ENCODE data around the gene SLK. TPM values are rescaled to one million over a fixed set of nuclear protein-coding genes. Genes with fewer than 3 reads are reported as not detected.

SLK gene
- total RNA-seq, 1 donor from 2014 or later, result 70.4 TPM

DNA sequence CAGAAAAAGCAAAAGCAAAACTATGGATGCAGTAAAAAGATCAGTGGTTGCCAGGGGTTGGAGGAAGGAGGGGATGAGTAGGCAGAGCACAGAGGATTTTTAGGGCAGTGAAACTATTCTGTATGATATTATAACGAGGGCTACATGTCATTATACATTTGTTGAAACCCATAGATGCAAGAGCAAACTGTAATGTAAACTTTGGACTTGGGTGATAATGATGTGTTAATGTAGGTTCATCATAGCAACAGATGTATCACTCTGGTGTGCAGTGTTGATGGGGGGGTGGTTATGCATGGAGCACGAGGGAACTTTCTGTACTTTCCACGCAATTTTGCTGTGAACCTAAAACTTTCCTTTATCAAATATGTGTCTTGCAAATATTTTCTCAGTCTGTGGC lies 23.2 kb downstream of the SLK start:
- no peak for DNase-seq (ENCODE audit: low read depth in 2 of 2)

- no peak for DNase-seq (ENCODE audit: low read depth in 2 of 2)
Observed at GRCh38 chr10:103990531-103990930, 23.6 kb downstream of the SLK start.

- no peak for DNase-seq (ENCODE audit: low read depth in 2 of 2)
Observed at GRCh38 chr10:103991393-103992128, 24.6 kb downstream of the SLK start.

GRCh38 chr10:103995134-103995533 lies 28.2 kb downstream of the SLK start:
- no peak for DNase-seq (ENCODE audit: low read depth in 2 of 2)

DNA sequence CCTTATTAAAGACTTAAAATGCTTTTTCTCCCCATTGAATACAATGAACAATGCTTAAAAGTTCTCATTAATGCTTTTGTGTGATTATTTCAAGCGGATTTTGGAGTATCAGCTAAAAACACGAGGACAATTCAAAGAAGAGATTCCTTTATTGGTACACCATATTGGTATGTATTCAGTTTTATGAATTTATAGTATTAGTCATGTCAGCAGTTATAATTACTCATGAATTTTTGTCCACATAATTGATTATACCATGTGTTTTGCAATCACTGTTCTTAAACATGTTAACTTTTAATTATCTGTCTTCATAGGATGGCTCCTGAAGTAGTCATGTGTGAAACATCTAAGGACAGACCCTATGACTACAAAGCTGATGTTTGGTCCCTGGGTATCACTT lies 31.9 kb downstream of the SLK start:
- no peak for DNase-seq (ENCODE audit: low read depth in 2 of 2)

GRCh38 chr10:104002911-104003310 lies 36.0 kb downstream of the SLK start:
- no peak for DNase-seq (ENCODE audit: low read depth in 2 of 2)

- DNase-seq (ENCODE audit: low read depth in 2 of 2), result no peak
Observed at GRCh38 chr10:104005172-104005863, 38.4 kb downstream of the SLK start.

- DNase-seq (ENCODE audit: low read depth in 2 of 2), result no peak
Observed at GRCh38 chr10:104011904-104012303, 45.0 kb downstream of the SLK start.

- DNase-seq (ENCODE audit: low read depth in 2 of 2), result no peak
Observed at GRCh38 chr10:104013489-104013888, 46.5 kb downstream of the SLK start.

DNA sequence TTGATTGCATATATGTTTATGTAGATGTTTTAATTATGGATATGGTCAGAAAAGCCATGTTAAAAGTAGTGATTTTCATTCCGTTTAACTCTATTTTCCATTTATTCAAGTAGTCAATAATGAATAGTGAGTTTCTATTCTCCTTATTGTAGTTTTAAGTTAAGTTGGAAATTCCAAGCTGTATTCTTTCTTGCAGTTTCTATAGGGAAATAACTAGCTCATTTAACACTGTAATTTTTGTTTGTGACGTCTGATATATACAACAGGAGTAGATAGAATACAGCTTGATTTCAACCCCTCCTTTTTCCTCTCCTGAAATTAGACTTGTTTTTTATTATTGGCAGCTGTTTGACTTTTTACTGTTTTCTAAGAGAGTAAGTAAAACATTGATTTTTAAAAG lies 47.2 kb downstream of the SLK start:
- DNase-seq (ENCODE audit: low read depth in 2 of 2), result no peak

DNA sequence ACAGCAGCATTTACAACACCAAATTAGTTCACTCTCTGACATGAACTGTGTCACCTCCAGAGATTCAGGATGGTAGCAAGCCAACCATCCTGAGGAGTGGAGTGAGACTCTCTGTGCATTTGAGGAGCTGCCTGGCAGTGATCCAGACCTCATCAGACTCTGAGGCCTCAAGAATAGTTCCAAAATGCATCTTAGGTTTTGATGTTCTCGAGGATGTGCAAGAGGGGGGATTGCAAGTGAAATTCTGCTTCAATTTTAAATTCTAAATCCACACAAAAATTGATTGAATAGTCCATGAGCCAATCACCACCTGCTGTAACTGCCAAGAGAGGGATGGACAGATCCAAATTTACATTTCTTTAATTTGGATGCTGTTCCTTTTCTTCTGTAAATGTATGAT lies 49.7 kb downstream of the SLK start:
- DNase-seq (ENCODE audit: low read depth in 2 of 2), result no peak

DNA sequence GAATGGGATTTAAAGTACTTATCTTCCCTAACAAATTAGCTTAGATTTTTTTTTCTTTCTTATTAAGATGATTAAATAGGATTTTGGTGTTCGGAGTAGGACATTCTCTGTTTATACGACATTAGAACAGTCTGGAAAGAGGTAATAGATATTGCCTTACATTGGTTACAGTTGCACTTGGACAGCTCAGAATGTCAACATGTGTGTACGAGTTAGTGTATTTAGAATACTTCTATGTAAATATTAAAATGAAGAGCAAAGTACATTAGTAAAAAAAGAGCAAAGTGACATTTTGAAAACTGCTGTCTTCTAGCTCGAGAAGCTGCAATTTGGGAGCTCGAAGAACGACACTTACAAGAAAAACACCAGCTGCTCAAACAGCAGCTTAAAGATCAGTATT lies 51.5 kb downstream of the SLK start:
- no peak for DNase-seq (ENCODE audit: low read depth in 2 of 2)

DNA sequence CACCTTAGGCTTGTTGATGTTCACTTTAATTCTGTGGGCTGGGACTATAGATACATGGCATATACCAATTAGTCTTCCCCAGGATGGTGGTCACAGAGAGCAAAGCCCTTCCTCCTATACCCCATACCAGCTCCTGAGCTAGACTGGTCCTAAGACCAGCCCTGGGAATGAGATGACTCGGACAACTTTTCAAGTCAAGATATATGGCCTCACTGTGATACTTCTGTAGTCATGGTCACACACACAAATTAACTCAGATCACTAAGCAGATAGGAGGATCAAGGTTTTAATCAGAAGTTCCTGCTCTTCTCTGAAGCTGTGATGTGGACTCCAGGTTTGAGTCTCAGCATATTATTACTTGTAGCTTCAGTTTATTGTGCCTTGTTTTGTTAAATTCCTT lies 53.1 kb downstream of the SLK start:
- peak in 1 of 2 donors; percentile 44 for DNase-seq (ENCODE audit: low read depth in 2 of 2)

- peak in 1 of 2 donors; percentile 45 for DNase-seq (ENCODE audit: low read depth in 2 of 2)
Observed at GRCh38 chr10:104021246-104021645, 54.3 kb downstream of the SLK start.

DNA sequence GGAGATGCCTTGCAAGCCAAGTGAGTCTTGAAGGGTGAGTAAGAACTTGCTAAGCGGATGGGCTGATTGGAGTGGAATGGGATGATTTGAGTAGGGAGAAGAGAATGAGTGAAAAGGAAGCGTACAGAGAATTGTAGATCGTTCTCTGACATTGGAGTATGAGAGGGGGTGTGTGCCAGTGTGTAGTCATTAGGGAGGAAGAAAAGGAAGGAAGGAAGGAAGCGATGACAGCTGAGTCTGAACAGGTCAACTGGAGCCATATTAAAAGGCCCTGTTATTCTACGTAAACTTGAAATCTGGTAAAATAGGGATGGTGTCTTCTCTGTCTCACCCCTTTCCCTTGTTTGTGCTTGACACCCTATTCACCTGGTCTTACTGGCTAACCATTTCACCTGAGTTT lies 55.1 kb downstream of the SLK start:
- peak; percentile 68 to 79 for DNase-seq (ENCODE audit: low read depth in 2 of 2)

- DNase-seq (ENCODE audit: low read depth in 2 of 2), result no peak
Observed at GRCh38 chr10:104025524-104025923, 58.6 kb downstream of the SLK start.

DNA sequence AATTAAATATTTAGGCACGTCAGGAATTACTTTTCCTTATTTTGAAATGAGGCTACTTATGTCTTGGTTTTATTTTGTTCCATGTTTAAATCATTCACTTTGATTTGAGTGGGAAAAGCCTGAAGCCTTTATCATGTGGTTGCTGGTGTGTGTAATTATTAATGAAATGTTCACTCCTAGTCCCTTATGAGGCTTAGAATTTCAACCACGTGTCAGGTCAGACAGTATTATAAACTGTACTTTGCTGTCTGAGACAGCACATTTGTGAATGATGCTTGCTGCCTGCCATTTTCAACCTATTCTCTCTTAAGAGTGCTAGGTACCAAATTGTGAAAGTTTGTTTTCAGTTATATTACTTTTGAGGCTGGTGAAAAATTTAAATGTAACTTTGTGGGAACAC lies 59.8 kb downstream of the SLK start:
- DNase-seq (ENCODE audit: low read depth in 2 of 2), result no peak

- peak in 1 of 2 donors; percentile 40 for DNase-seq (ENCODE audit: low read depth in 2 of 2)
Observed at GRCh38 chr10:104028146-104028545, 61.2 kb downstream of the SLK start.

GRCh38 chr10:104028823-104029520 lies 62.0 kb downstream of the SLK start:
- no peak for DNase-seq (ENCODE audit: low read depth in 2 of 2)

DNA sequence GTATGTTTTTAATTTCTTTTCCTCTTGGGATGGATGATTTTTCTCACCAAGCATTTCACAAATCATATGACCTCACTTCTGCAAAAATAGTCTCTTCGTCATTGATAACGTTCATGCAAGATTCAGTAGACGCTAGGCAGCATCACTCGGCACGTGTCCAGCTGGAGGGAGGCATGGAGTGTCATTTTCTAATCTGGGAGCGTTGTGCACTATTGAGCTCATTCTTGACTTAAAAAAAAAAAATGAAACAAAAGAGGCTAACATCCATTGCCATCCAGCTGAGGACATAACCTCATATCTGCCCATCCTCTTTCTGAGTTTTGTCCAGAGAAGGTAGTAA lies 62.6 kb downstream of the SLK start:
- DNase-seq (ENCODE audit: low read depth in 2 of 2), result no peak

- DNase-seq (ENCODE audit: low read depth in 2 of 2), result no peak
Observed at GRCh38 chr10:104031631-104032030, 64.7 kb downstream of the SLK start.

DNA sequence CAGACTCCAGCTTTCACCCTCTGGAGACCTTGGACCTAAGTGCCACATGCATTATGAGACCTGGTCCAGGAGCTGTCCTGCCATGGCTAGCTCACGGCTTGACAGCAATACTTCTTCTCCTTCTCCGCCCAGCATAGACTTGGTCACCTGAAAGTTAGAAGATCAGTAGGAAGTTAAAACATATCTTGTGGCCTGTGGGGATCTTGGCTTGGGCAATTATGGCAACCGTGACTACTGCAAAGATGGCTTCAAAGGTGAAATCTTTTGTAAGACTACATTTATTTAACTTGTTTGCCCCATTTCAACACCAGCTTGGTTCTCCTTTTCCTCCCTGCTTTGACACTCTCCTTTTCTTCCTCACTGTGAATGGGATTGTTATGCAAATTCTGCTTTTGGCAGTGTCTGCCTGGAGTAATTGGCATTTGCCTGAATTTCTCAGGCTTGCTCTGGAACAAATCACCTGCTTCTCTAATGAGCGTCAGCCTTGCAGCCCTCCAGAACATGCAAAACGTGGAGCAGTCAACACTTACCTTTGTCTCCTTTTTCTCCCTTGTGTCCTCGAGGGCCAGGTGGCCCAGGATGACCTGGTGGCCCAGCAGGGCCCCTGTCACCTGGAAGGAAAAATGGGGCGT lies 65.3 kb downstream of the SLK start:
- DNase-seq (ENCODE audit: low read depth in 2 of 2), result no peak

All from lung microvascular endothelial cell (primary cell).